ENCODE data around the gene KNSTRN.

DNA sequence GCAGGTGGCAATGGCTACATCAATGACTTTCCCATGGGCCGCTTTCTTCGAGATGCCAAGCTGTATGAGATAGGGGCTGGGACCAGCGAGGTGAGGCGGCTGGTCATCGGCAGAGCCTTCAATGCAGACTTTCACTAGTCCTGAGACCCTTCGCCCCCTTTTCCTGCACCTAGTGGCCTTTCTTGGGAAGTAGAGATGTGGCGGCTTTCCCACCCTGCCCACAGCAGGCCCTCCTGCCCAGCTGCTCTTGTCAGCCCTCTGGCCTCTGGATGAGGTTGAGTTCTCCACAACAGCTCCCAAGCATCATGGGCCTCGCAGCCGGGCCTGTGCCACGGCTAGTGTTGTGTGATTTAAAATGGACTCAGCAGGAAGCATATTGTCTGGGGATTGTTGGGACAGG lies 35.6 kb downstream of the KNSTRN start:
- TF ChIP-seq MAX (IDR thresholded peaks at IDR 0.05), result no peak
- TF ChIP-seq, protein P1, sequence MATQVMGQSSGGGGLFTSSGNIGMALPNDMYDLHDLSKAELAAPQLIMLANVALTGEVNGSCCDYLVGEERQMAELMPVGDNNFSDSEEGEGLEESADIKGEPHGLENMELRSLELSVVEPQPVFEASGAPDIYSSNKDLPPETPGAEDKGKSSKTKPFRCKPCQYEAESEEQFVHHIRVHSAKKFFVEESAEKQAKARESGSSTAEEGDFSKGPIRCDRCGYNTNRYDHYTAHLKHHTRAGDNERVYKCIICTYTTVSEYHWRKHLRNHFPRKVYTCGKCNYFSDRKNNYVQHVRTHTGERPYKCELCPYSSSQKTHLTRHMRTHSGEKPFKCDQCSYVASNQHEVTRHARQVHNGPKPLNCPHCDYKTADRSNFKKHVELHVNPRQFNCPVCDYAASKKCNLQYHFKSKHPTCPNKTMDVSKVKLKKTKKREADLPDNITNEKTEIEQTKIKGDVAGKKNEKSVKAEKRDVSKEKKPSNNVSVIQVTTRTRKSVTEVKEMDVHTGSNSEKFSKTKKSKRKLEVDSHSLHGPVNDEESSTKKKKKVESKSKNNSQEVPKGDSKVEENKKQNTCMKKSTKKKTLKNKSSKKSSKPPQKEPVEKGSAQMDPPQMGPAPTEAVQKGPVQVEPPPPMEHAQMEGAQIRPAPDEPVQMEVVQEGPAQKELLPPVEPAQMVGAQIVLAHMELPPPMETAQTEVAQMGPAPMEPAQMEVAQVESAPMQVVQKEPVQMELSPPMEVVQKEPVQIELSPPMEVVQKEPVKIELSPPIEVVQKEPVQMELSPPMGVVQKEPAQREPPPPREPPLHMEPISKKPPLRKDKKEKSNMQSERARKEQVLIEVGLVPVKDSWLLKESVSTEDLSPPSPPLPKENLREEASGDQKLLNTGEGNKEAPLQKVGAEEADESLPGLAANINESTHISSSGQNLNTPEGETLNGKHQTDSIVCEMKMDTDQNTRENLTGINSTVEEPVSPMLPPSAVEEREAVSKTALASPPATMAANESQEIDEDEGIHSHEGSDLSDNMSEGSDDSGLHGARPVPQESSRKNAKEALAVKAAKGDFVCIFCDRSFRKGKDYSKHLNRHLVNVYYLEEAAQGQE (IDR thresholded peaks at IDR 0.05; ENCODE audit: low read depth), result no peak
